Bronchial epithelial cell (primary cell): ENCODE data around the gene CNTNAP2. TPM values are rescaled to one million over a fixed set of nuclear protein-coding genes. Genes with fewer than 3 reads are reported as not detected.

Source experiments
- DNase-seq: peaks from one replicate; pipeline ENCODE4 v3.0.0-alpha.2; 2010; ENCODE audit warnings: low read depth
- FAIRE-seq: peaks from 2 replicates; lab custom pipeline; 2011; peaks lifted over from hg19 to GRCh38; lab: Jason Lieb, UNC
- H3K27me3 ChIP-seq: 2 replicates; pipeline ENCODE4 v1.5.1; 2011; ENCODE audit warnings: low read length; ENCODE audit not compliant: control insufficient read depth, insufficient read depth
- H3K36me3 ChIP-seq: 2 replicates; pipeline ENCODE4 v1.5.1; 2011; ENCODE audit warnings: low read length; ENCODE audit not compliant: control insufficient read depth, insufficient read depth
- H3K4me3 ChIP-seq: 2 replicates; pipeline ENCODE4 v1.5.1; 2011; ENCODE audit warnings: mild to moderate bottlenecking, low read depth, low read length, control low read depth
- CTCF ChIP-seq: IDR thresholded peaks from 2 replicates; pipeline ENCODE4 v1.5.1; 2011; ENCODE audit warnings: mild to moderate bottlenecking, moderate library complexity, low read length, control low read depth, inconsistent platforms; ENCODE audit not compliant: insufficient read depth, severe bottlenecking
- total RNA-seq: library from RNA; depleted of rRNA; stranded (reverse); fragments of >200 nt; gene quantifications from 2 replicates; pipeline ENCODE4 v1.2.1, GENCODE V29; 2014

The CNTNAP2 gene
- total RNA-seq, 1 donor from 2014 or later, result 0.26 TPM

DNA sequence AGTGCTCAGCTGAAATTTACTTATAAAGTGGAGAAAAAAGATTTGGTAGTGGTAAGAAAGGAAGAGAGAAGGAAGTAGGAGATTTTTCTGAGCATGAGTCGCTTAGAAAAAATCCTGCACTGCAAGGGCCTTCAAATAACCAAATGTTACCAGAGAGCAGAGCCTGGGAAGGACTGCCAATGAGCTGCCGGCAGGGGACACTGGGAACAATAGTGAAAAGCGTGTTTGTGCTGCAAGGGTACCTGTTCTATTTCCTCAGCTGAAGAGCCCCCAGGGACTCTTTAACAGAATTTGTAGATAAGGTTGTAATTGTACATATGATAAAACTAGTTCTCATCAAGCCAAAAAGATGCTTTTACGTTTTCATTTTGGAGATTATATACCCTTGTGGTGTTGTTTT is 1777.7 kb downstream of the CNTNAP2 start:
- Histone ChIP-seq H3K4me3 (no peak overlapping the region), H3K36me3 (no peaks in the 10 kb centered on the region), H3K27me3 (no peaks in the 10 kb centered on the region)
- no peak for TF ChIP-seq CTCF
- no peak for DNase-seq
- no peak for FAIRE-seq

GRCh38 chr7:147896121-147896520 is 1779.5 kb downstream of the CNTNAP2 start:
- Histone ChIP-seq H3K36me3 (no peaks in the 10 kb centered on the region), H3K27me3 (no peaks in the 10 kb centered on the region), H3K4me3 (no peak overlapping the region)
- DNase-seq (no peak), FAIRE-seq (no peak)
- no peak for TF ChIP-seq CTCF

DNA sequence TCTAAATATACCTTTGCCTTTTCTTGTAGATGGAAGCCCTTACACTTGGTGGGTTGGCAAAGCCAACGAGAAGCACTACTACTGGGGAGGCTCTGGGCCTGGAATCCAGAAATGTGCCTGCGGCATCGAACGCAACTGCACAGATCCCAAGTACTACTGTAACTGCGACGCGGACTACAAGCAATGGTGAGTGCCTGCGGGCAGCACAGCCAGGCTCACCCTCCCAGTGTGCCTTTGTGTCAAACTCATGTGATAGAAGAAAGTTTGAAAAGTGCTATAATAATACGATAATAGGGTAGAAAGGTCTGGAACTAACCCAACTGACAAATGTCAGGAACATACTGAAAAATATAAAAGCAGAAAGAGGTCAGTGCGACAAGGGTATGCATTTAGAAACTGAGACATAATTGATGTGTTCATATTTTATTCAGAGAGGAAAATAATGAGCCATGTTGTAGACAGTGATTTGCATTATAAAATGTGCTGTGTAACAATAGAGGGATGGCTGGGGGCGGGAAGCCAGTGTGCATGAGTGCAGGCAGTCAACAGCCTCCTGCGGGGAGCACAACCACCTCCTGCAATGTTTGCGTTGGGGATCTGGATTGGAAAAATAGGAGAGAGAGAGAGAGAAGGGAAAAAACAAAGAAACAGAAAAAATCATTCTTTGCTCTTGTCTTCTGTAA is 1787.1 kb downstream of the CNTNAP2 start:
- Histone ChIP-seq H3K27me3 (no peaks in the 10 kb centered on the region), H3K36me3 (no peaks in the 10 kb centered on the region), H3K4me3 (no peak overlapping the region)
- FAIRE-seq (no peak), DNase-seq (no peak)
- TF ChIP-seq CTCF, result no peak

DNA sequence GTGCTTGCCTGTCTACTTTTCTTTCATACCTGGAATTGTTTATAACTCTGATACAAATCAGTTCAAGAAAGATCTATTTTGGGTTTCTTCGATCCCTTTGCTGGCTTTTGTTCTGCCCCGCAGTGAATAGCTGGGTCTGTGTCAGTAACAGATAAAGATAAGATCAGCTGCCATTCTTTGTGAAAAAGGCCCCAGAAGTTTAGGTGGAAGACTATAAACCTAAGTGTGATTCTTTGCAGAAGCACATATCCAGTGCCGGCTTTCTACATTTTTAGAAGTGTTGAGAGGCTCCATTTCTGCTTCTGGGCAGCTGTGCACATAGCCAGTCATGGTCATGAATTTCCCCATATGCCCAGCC is 1787.6 kb downstream of the CNTNAP2 start:
- H3K36me3 ChIP-seq, result no peaks in the 10 kb centered on the region
- H3K27me3 ChIP-seq, result no peaks in the 10 kb centered on the region
- FAIRE-seq, result no peak
- TF ChIP-seq CTCF, result no peak
- H3K4me3 ChIP-seq, result no peak overlapping the region
- no peak for DNase-seq

GRCh38 chr7:147909431-147910148 is 1793.0 kb downstream of the CNTNAP2 start:
- H3K27me3 ChIP-seq, result no peaks in the 10 kb centered on the region
- FAIRE-seq, result no peak
- H3K36me3 ChIP-seq, result no peaks in the 10 kb centered on the region
- DNase-seq, result no peak
- no peak overlapping the region for H3K4me3 ChIP-seq
- no peak for TF ChIP-seq CTCF
